Measurements from ENCODE around the gene RPUSD1.

The RPUSD1 gene

DNA sequence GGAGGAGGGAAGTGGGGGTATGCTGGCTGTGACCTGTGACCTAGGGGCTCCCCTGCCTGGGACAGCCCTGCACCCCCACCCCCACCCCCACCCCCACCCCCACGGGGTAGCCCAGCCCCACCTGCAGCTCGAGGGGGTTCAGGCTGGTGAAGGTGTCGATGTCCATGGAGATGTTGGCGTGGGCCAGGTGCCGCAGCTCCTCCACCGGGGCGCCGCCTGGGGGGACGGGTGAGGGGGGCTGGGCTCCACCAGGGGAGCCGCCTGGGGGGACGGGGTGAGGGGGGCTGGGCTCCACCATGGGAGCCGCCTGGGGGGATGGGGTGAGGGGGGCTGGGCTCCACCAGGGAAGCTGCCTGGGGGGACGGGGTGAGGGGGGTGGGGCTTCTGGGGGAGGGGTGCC lies 17.8 kb downstream of the RPUSD1 start:
- no peak overlapping the region for H3K27ac ChIP-seq (ENCODE audit: low read depth, low read length, poor library complexity, severe bottlenecking)
- H3K4me2 ChIP-seq (ENCODE audit: low read length), result no peak overlapping the region
- H3K4me3 ChIP-seq (ENCODE audit: low read depth, low read length, poor library complexity, severe bottlenecking), result no peak overlapping the region
- H2AFZ ChIP-seq (ENCODE audit: low read length), result no peak overlapping the region
- no peaks in the 10 kb centered on the region for H3K36me3 ChIP-seq (ENCODE audit: insufficient read depth, low read length)
- H3K9me2 ChIP-seq (ENCODE audit: low read depth, low read length), result no peaks in the 10 kb centered on the region
- H3K9me3 ChIP-seq (ENCODE audit: low read length), result no peaks in the 10 kb centered on the region
- no peaks in the 10 kb centered on the region for H3K79me2 ChIP-seq (ENCODE audit: insufficient read depth, low read length)
- no peaks in the 10 kb centered on the region for H3F3A ChIP-seq (ENCODE audit: insufficient read depth, low read length)
- no peak for TF ChIP-seq CTCF (IDR thresholded peaks at IDR 0.05; ENCODE audit: low read length)
- no peak for TF ChIP-seq EZH2 (IDR thresholded peaks at IDR 0.05; ENCODE audit: borderline replicate concordance, low read length)
- H4K20me1 ChIP-seq (ENCODE audit: insufficient read depth, low read length), result no peaks in the 10 kb centered on the region
- H3K9ac ChIP-seq (ENCODE audit: low read length), result no peak overlapping the region
- no peaks in the 10 kb centered on the region for H3K4me1 ChIP-seq (ENCODE audit: insufficient read depth, low read length, severe bottlenecking)
- no peaks in the 10 kb centered on the region for H3K27me3 ChIP-seq (ENCODE audit: insufficient read depth, low read length)

GRCh38 chr16:769934-770333 lies 18.2 kb downstream of the RPUSD1 start:
- no peaks in the 10 kb centered on the region for H3K36me3 ChIP-seq (ENCODE audit: insufficient read depth, low read length)
- no peak overlapping the region for H3K4me2 ChIP-seq (ENCODE audit: low read length)
- no peaks in the 10 kb centered on the region for H4K20me1 ChIP-seq (ENCODE audit: insufficient read depth, low read length)
- H3K9me2 ChIP-seq (ENCODE audit: low read depth, low read length), result no peaks in the 10 kb centered on the region
- TF ChIP-seq EZH2 (IDR thresholded peaks at IDR 0.05; ENCODE audit: borderline replicate concordance, low read length) (no peak), CTCF (IDR thresholded peaks at IDR 0.05; ENCODE audit: low read length) (no peak)
- no peaks in the 10 kb centered on the region for H3F3A ChIP-seq (ENCODE audit: insufficient read depth, low read length)
- no peak overlapping the region for H3K4me3 ChIP-seq (ENCODE audit: low read depth, low read length, poor library complexity, severe bottlenecking)
- no peak overlapping the region for H3K9ac ChIP-seq (ENCODE audit: low read length)
- no peaks in the 10 kb centered on the region for H3K9me3 ChIP-seq (ENCODE audit: low read length)
- H3K79me2 ChIP-seq (ENCODE audit: insufficient read depth, low read length), result no peaks in the 10 kb centered on the region
- H2AFZ ChIP-seq (ENCODE audit: low read length), result no peak overlapping the region
- no peaks in the 10 kb centered on the region for H3K27me3 ChIP-seq (ENCODE audit: insufficient read depth, low read length)
- H3K27ac ChIP-seq (ENCODE audit: low read depth, low read length, poor library complexity, severe bottlenecking), result no peak overlapping the region
- no peaks in the 10 kb centered on the region for H3K4me1 ChIP-seq (ENCODE audit: insufficient read depth, low read length, severe bottlenecking)

DNA sequence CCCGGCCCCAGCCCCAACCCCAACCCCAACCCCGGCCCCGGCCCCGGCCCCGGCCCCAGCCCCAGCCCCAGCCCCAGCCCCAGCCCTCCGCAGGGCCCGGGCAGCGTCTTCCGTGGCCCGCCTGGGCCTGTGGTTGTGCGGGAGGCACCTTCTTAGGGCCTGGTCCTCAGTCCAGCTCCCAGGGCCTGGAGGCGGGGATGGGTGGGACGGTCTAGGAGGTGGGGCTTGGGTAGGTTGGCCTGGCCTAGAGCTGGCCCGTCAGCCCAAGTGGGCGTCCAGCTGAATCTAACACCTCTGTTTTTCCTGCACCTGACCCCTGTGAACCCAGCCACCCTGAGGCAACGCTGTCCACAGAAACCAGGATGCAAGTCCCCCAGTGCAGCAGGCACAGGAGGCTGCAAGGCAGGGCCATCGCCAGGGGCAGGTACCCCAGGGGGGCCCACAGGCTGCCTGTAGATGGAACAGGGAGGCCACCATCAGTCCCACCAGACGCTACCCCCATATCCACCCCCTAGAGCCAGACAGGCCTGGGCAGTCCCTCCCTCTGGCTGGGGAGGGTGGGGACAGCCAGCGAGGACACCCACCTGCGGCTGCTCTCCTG lies 18.9 kb downstream of the RPUSD1 start:
- no peaks in the 10 kb centered on the region for H3K4me1 ChIP-seq (ENCODE audit: insufficient read depth, low read length, severe bottlenecking)
- no peaks in the 10 kb centered on the region for H3K79me2 ChIP-seq (ENCODE audit: insufficient read depth, low read length)
- no peak overlapping the region for H3K4me2 ChIP-seq (ENCODE audit: low read length)
- no peaks in the 10 kb centered on the region for H3K9me3 ChIP-seq (ENCODE audit: low read length)
- H3K27ac ChIP-seq (ENCODE audit: low read depth, low read length, poor library complexity, severe bottlenecking), result no peak overlapping the region
- H3K27me3 ChIP-seq (ENCODE audit: insufficient read depth, low read length), result no peaks in the 10 kb centered on the region
- no peaks in the 10 kb centered on the region for H3F3A ChIP-seq (ENCODE audit: insufficient read depth, low read length)
- H3K9ac ChIP-seq (ENCODE audit: low read length), result no peak overlapping the region
- H4K20me1 ChIP-seq (ENCODE audit: insufficient read depth, low read length), result no peaks in the 10 kb centered on the region
- no peak overlapping the region for H2AFZ ChIP-seq (ENCODE audit: low read length)
- H3K9me2 ChIP-seq (ENCODE audit: low read depth, low read length), result no peaks in the 10 kb centered on the region
- H3K36me3 ChIP-seq (ENCODE audit: insufficient read depth, low read length), result no peaks in the 10 kb centered on the region
- TF ChIP-seq CTCF (IDR thresholded peaks at IDR 0.05; ENCODE audit: low read length) (no peak), EZH2 (IDR thresholded peaks at IDR 0.05; ENCODE audit: borderline replicate concordance, low read length) (no peak)
- no peak overlapping the region for H3K4me3 ChIP-seq (ENCODE audit: low read depth, low read length, poor library complexity, severe bottlenecking)

Data from OCI-LY1 (cell line).